HG02759 (cell line): ENCODE data around the gene PTPN11.
"Not testable (repeated sequence)": the region's sequence is repeated elsewhere in the genome, so short reads cannot be mapped to it uniquely, and the experiment has no call there.

ENCODE experiments used
- ATAC-seq: cut with Tn5 transposase; IDR thresholded peaks from one replicate; pipeline ENCODE4 v1.9.1; 2021; ENCODE audit warnings: mild to moderate bottlenecking, moderate library complexity; ENCODE audit not compliant: unreplicated experiment

Gene PTPN11

DNA sequence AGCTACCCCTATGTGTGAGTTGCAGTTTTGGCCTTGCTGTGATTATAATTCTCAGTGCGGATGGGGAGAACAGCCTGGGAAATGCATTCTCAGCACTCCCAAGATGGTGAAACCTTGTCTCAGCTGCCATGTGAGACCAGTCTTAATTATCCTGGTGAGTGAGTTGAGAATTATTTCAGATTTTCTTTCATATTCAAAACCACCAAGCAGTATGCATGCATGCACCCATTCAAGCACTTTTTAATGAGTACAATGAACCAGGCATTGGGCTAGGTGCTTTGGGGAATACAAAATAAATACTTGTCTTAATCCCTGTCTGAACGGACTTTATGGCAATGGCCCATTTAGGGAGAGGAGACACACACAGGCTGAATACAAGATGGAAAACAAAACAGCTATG, 94.7 kb downstream of the PTPN11 start:
- ATAC-seq = no peak

GRCh38 chr12:112514456-112514855, 95.7 kb downstream of the PTPN11 start:
- no peak for ATAC-seq

GRCh38 chr12:112514926-112515642, 96.3 kb downstream of the PTPN11 start:
- ATAC-seq = no peak

DNA sequence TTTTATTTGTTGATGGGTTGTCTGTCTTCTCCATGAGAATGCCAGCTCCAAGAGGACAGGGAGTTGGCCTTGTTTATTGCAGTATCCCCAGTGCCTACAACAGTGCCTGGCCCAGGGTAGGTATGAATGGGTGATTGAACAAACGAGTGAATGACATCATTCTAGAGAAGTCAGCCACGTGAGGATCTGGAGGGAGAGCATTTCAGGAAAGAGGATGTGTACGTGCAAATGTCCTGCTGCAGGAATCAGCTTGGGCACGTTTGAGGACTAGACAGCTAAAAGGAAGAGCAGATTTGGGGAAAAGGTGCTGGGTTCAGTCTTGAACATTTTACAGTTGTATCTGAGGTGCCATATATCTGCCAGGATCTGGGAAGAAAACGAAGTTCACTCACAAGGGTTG, 97.1 kb downstream of the PTPN11 start:
- no peak for ATAC-seq

DNA sequence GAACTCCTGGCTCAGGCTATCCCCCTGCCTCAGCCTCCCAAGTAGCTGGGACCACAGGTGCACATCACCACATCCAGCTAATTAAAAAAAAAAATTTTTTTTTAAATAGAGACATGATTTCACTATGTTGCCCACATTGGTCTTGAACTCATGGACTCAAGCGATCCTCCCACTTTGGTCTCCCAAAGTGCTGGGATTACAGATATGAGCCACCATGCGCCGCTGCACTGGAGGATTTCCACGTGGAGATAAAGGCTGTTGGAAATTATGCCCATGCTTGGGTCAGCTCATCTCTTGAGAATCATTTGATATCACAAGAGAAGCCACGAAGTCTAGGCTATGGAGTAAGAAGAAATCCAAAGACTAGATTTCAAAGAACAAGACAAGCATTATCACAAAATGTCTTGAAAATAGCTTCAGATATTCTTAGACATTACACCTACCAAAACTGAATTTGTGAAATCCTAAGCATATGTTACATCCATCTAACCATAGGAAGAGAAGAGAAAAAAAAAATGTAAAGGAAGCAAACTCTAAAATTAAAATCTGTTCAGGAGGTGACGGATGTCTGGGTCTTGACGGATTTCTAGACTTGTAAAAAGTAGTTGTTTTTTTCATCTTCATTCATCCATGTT, 99.1 kb downstream of the PTPN11 start:
- no peak for ATAC-seq

DNA sequence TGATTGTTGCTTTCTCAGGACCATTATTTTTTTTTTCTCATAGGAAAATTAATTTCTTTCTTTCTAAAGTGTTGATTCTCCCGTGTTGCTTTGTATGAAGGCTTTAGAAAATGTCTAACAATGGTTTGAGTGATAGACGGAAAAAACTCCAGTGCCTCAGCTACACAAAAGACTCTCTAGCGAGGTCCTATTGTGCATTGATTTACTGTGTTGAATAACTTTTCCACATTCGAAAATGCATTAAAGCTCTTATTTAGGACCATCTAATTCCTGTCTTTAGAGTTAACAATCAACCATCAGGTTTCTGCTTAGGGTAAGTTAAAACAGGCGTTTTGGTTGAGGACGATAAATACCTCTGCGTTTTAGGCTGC, 99.6 kb downstream of the PTPN11 start:
- ATAC-seq = no peak

DNA sequence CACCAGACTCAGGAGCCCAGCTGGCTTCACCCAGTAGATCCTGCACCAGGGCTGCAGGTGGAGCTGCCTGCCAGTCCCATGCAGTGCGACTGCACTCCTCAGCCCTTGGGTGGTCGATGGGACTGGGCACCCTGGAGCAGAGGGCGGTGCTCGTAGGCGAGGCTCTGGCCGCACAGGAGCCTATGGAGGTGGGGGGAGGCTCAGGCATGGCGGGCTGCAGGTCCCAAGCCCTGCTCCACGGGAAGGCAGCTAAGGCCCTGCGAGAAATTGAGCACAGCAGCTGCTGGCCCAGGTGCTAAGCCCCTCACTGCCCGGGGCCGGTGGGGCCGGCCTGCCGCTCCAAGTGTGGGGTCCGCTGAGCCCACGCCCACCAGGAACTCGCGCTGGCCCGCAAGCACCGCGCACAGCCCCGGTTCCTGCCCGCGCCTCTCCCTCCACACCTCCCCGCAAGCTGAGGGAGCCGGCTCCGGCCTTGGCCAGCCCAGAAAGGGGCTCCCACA, 101.1 kb downstream of the PTPN11 start:
- ATAC-seq = not testable (repeated sequence)

DNA sequence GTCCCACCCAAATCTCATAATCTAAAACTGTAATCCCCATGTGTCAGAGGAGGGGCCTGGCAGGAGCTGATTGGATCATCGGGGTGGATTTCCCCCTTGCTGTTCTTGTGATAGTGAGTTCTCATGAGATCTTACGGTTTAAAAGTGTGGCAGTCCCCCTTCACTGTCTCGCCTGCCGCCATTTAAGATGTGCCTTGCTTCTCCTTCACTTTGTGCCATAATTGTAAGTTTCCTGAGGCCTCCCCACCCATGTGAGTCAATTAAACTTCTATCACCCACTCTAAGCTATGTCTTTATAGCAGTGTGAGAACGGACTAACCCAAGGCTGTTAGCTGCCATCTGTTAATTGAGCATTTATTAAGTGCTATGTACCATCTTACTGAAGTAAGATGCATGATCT, 105.1 kb downstream of the PTPN11 start:
- ATAC-seq = no peak

- no peak for ATAC-seq
These were observed 105.5 kb downstream of the PTPN11 start for GRCh38 chr12:112524269-112524668.

DNA sequence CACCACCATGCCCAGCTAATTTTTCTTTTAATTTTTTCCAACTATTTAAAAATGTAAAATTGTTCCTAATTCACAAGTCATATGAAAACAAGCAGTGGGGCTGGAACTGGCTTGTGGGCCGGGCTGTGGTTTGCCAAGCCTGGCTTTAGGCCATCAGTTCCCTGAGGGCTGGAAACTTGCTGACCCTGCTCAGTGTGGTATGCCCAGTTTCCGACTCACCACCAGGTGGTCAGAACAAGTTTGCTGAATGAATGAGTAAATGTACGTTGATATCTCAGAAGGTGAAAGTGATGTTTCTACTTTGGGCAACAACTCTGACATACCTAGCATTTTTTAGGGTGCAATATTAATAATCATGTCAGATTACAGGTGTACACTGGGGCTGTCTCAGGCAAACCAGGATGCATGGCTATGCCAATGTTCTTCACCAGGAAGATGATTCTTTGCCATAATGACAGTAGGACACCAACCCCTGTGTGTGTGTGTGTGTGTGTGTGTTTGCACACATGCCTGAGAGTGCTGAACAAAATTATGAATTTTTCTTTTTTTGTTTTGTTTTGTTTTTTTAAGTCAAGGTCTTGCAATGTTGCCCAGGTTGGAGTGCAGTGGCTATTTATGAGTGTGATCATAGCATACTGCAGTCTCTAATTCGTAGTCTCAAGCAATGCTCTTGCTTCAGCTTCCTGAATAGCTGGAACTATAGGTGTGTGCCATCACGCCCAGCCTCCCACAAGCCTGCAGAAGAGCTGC, 106.1 kb downstream of the PTPN11 start:
- no peak for ATAC-seq

DNA sequence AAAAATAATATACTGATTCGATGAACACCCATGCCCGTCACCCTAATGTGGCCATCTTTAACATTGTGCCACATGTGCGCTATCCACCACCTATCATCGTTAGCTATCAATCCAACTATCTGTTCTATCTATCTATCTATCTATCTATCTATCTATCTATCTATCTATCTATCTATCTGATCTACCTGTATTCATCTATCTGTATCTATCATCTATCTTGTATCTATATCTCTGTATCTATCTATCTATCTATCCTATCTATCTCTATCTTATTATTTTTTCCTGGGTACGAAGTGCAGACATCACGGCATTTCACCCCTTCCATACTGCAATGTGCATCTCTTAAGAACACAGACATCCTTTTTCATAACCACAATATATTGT, 106.7 kb downstream of the PTPN11 start:
- no peak for ATAC-seq

DNA sequence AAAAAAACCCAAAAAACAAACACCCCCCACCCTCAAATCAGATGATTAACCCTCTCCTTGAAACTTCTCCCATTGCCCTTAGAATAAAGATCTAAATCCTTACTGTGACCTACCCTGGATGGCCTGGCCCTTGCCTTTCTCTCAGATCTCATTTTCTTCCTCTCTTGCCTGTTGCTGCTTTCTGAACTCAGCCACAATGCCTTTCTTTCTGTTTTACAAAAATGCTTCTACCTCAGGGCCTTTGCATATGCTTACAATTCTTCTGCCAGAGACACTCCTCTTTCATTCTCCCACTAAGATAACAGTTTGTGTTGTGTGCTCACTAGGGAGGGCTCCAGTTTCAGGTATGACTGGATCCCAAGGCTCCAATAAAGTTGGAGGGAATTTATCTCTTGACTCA, 108.3 kb downstream of the PTPN11 start:
- no peak for ATAC-seq

DNA sequence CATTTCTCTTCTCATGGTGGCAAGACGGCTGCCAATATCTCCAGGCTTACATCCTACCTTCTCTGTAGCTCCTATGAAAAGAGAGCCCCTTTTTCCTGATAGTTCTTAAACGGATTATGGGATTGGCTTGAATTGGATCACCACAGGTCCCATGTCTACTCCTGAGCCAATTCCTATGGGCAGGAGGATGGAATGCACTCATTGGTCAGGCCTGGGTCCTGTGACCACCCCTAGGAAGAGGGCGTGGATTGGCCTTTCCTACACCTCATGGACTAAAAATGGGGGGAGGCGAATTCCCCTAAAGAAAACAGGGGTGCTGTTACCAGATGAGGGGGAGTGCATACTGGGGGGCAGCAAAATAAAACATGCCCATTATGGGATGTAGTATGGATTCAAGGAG, 108.8 kb downstream of the PTPN11 start:
- no peak for ATAC-seq

DNA sequence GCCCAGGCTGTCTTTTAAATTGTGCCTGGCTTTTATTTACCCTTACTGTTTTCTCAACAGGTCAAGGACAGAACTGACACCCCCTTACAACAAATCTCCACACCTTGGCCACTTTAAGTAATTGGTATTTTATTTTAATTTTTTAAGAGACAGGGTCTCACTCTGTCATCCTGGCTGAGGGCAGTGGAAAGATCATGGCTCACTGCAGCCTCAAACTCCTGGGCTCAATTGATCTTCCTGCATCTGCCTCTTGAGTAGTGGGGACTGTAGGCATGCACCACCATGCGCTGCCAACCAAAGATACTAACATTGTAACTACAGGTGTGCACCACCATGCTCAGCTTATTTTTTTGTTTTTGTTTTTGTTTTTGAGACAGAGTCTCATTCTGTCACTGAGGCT, 109.8 kb downstream of the PTPN11 start:
- ATAC-seq = no peak

DNA sequence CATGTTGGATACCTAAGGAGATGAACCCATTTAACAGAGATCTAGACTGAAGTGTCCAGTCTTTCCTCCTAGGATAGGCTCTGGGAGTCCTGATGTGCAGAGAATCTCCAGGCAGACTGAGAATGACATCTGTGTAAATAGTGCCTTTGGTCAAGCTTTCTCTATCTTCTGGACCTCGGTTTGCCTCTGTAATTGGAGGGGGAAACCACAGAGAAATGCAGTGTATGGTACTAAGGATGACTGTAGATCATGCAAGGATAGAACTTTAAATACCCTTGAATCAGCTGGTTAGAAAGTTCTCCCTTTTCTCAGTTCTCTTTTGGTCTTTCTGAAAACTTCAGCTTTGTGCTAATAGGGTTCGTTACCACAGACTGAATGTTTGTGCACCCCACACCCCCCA, 112.2 kb downstream of the PTPN11 start:
- ATAC-seq = no peak

GRCh38 chr12:112532106-112532505, 113.4 kb downstream of the PTPN11 start:
- ATAC-seq = no peak

DNA sequence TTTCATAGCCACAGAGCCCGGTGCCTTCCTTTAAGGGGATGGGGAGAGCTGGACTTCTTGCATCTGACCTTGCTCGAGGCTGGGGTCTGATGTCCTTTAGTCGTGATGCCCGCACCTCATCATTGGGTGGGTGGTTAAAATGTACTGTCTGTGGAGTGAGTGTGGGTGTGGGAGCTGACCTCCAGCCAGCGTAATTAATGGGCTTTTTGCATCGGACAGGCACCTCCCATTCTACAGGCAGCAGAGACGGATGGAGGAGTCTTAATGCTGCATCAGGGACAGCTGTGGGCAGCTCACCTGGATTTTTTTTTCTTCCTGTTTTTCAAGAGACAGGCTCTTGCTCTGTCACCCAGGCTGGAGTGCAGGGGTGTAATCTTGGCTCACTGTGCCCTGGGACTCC, 114.8 kb downstream of the PTPN11 start:
- no peak for ATAC-seq

GRCh38 chr12:112535017-112535416, 116.3 kb downstream of the PTPN11 start:
- ATAC-seq = no peak

DNA sequence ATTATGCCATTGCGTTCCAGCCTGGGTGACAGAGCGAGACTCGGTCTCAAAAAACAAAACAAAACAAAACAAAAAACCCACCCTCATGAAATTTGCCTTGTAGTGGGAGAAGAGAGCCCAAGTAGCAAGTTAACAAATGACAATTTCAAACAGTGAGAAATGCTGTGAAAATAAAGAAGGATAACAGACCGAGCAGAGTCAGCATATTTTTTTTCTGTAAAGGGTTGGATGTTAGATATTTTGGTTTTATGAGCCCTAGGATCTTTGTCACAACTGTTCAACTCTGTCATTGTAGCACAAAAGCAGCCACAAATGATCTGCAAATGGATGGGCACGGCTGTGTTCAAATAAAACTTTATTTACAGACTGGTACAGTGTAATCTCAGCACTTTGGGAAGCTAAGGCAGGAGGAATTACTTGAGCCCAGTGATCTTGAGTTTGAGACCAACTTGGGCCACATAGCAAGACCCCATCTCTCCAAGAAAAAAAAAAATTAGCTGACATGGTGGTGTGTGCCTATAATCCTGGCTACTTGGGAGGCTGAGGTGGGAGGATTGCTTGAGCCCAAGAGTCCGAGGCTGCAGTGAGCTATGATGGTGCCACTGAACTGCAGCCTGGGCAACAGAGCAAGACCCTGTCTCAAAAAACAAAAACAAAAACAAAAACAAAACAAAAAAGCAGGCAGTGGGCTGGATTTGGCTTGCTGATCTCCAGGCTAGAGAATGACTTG, 117.1 kb downstream of the PTPN11 start:
- no peak for ATAC-seq

DNA sequence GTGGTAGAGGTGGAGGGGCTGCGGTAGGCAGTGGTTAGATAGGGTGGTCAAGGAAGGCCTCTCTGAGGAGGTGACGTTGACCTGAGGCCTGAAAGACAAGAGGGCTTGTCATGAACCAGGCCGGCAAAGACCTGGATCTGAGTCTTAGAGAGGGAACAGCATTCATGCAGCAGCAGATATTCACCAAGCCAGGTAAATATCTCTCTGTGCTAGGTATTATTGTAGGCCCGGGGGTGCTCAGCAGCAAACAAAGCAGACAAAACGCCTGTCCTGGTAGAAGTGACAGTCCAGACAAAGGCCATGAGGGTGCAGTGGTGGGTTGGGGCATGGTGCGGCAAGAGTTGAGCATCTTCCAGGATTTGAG, 117.6 kb downstream of the PTPN11 start:
- ATAC-seq = no peak

DNA sequence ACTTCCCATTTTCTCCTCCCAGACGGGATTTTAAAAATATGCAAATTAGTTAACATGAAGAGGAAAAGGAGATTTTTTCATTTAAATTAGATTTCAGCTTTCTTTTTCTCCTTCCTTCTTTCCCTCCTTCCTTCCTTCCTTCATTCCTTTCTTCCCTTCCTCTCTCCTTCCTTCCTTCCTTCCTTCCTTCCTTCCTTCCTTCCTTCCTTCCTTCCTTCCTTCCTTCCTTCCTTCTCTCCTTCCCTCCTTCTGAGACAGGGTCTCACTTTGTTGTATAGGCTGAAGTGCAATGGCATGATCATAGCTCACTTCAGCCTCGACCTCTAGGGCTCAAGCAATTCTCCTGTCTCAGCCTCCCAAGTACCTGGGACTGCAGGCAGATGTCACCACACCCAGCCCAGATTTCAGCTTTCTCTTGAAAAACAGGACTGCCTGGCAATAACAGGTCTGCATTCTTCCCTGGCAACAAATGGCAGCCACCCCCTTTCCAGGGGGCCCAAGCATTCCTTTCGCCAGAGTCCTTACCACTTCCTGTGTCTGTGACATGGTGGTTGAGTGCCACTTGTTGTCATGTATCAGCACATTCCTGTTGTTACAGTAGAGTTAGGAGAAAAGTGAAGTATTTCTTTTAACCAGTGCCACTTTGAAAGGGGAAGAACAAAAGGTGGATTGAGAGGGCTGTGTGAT, 119.1 kb downstream of the PTPN11 start:
- no peak for ATAC-seq
